Activated naive CD8-positive, alpha-beta T cell treated with anti-CD3 and anti-CD28 coated beads for 36 hours (primary cell): ENCODE data around the gene IPO7. TPM values are rescaled to one million over a fixed set of nuclear protein-coding genes. Genes with fewer than 3 reads are reported as not detected.

Experiments
- DNase-seq: peaks from one replicate; pipeline ENCODE4 v3.0.0; 2021
- H3K27ac Mint-ChIP-seq: one replicate; pipeline ENCODE4 v1.8.0; 2022; ENCODE audit warnings: mild to moderate bottlenecking, moderate library complexity, mixed read lengths
- H3K27me3 Mint-ChIP-seq: one replicate; pipeline ENCODE4 v1.8.0; 2022; ENCODE audit warnings: mild to moderate bottlenecking, mixed read lengths
- H3K36me3 Mint-ChIP-seq: one replicate; pipeline ENCODE4 v1.8.0; 2021; ENCODE audit warnings: mild to moderate bottlenecking, mixed read lengths
- H3K4me1 Mint-ChIP-seq: one replicate; pipeline ENCODE4 v1.8.0; 2021; ENCODE audit warnings: mixed read lengths
- H3K4me3 Mint-ChIP-seq: one replicate; pipeline ENCODE4 v1.8.0; 2022; ENCODE audit warnings: mild to moderate bottlenecking, moderate library complexity, mixed read lengths
- H3K9me3 Mint-ChIP-seq: one replicate; pipeline ENCODE4 v1.8.0; 2022; ENCODE audit warnings: mixed read lengths
- total RNA-seq, 2 experiments: library from RNA; stranded (reverse); gene quantifications; one replicate each; pipeline ENCODE4 v1.2.3, GENCODE V29; 2021

IPO7 gene
- total RNA-seq, 2 experiments from 2014 or later, result 195 TPM

DNA sequence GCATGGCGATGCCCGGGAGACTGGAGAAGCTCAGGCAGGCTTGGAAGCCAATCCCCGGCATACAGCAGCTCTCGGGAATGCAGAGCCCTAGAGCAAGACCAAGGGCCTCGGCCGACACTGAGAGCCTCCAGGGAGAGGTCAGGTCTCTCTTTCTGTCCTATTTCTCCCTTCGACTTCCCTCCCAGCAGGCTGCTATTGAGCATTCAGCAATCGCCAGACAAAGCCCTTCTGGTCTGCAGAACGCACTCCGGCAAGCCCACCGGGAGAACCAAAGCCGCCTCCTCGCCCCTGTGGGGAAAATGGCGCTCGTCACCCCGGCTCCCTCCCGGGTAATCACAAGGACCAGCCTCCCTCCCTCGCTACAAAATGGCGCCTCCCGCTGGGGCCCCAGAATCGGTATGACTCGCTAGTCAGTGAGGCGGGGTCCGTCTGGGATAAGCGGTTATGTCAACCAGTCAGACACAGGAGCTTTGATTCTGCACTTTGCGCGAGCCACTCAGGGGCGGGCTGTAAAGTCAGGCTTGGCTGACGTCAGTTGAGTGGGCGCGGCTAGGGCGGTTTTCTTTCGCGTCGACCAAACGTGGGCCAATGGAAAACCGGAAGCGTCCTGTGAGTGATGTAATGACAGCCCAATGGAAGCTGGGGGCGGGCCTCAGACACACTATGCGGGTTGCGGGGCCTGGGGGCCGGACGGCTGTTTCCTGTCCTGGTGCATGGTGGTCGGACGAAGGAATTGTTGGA, 76.0 kb downstream of the IPO7 start, which contains the start of gene ZNF143:
TSS of gene ZNF143 (plus strand) at position 691 of the 741 bp plus-strand sequence. CDS start 10,297 bp downstream, outside the sequence.
- Mint-ChIP-seq H3K27me3 (no peaks in the 10 kb centered on the region), H3K4me1 (peaks cover 15% of the 10 kb centered on the region), H3K27ac (peak within 1 kb of the TSS; percentile 98), H3K36me3 (peaks cover 25% of the 10 kb centered on the region), H3K4me3 (peak within 1 kb of the TSS; percentile 94), H3K9me3 (no peaks in the 10 kb centered on the region)
- DNase-seq, result peak; percentile 99

DNA sequence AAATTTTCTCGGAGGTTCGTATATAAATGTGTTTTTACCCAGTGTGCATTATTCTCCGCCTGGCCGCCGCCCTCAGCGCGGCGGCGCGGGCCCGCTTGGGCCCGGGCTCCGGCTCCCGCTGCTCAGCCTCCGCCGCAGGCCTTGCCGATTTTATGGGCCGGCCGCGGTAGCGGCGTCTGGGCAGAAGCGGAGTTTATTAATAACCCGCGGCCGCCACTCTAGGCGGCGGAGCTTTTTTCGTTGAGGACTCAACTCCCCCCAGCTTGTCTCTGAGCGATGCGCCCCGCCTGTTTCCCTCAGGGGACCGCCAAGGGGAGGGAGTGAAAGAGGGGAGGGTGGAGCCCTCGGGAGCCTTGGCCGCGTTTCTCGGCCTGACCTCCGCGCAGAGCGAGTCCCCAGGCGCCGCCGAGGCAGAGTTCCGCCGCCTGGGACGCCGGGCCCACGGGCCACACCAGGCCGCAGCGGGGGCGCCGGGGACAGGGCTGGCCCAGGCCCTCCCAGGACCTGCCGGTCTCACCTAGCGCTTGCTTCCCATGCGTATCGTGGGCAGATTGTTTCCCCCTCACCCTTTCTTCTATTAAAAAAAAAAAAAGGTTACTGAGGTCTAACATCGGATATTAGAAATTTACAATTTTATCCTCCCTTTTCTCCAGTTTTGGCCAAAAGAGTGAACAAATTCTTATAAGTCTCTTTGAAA, 76.8 kb downstream of the IPO7 start:
- Mint-ChIP-seq H3K36me3 (peaks cover 25% of the 10 kb centered on the region), H3K27me3 (no peaks in the 10 kb centered on the region), H3K9me3 (no peaks in the 10 kb centered on the region), H3K27ac (peak overlapping the region; percentile 98), H3K4me3 (peak overlapping the region; percentile 94), H3K4me1 (peaks cover 15% of the 10 kb centered on the region)
- DNase-seq, result peak; percentile 82

DNA sequence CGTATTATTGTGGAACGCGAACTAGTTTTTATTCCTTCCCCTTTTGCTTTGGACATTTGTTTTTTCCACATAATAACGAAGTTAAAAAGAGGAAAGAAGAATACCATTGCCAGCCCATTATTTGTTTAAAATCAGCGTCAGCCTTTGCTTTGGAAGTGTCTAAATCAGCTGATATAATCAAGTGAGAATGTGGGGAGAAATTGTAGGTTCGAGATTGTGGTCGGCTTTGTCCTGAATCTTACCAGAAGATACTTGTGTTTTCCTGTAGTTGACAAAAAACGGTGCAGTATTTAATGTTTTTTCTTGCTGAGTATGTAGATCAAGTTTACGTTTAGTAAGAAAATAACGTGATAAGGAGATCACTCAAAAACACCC, 77.3 kb downstream of the IPO7 start:
- Mint-ChIP-seq H3K36me3 (peaks cover 27% of the 10 kb centered on the region), H3K4me1 (peaks cover 15% of the 10 kb centered on the region), H3K27ac (peak overlapping the region; percentile 91), H3K9me3 (no peaks in the 10 kb centered on the region), H3K4me3 (peak overlapping the region; percentile 94), H3K27me3 (no peaks in the 10 kb centered on the region)
- no peak for DNase-seq

DNA sequence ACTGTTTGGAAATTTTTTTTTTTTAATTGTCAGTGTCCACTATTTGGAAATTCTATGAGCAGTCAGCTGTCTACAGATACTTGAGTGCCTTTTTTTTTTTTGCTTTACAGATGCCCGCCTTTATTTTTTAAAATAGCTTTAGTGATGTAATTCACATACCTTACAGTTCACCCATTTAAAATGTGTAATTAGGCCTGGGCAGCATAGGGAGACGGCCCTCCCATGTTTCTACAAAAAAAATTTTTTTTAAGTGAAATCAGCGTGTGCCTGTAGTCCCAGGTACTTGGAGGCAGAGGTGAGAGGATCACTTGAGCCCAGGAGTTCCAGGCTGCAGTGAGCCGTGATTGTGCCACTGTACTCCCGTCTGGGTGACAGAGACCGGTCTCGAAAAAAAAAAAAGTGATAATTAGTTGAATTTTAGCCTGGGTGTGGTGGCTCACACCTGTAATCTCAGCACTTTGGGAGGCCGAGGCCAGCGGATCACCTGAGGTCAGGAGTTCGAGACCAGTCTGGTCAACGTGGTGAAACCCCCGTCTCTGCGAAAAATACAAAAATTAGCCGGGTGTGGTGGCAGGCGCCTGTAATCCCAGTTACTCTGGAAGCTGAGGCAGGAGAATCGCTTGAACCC, 77.8 kb downstream of the IPO7 start:
- H3K4me1 Mint-ChIP-seq, result peaks cover 15% of the 10 kb centered on the region
- no peaks in the 10 kb centered on the region for H3K27me3 Mint-ChIP-seq
- no peaks in the 10 kb centered on the region for H3K9me3 Mint-ChIP-seq
- H3K36me3 Mint-ChIP-seq, result peaks cover 30% of the 10 kb centered on the region
- no peak for DNase-seq
- peak overlapping the region; percentile 91 for H3K27ac Mint-ChIP-seq
- peak overlapping the region; percentile 94 for H3K4me3 Mint-ChIP-seq

DNA sequence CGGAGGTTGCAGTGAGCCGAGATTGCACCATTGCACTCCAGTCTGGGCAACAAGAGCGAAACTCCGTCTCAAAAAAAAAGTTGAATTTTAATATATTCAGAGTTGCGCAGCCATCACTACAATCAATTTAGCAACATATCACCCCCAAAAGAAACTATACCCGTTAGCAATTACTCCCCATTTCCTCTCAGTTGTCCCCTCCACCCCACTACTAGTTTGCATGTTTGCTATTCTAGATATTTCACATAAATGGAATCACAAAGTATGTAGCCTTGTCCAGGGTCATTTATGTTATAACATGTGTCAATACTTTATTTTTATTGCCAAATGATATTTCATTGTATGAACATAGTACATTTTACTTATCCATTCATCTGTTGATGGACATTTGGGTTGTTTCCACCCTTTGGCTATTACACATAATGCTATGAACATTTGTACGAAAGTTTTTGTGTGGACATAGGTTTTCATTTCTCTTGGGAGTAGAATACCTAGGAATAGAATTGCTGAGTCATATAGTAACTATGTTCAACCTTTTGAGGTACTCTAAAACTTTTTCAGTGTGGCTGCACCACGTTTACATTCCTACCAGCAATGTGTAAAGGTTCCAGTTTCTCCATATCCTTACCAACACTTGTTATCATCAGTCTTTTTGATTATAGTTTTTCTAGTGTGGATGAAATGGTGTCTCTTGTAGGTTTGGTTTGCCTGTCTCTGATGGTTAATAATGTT, 78.5 kb downstream of the IPO7 start:
- no peak for DNase-seq
- Mint-ChIP-seq H3K4me1 (peaks cover 18% of the 10 kb centered on the region), H3K36me3 (peaks cover 32% of the 10 kb centered on the region), H3K9me3 (no peaks in the 10 kb centered on the region), H3K27ac (peak overlapping the region; percentile 91), H3K27me3 (no peaks in the 10 kb centered on the region), H3K4me3 (peak overlapping the region; percentile 94)

DNA sequence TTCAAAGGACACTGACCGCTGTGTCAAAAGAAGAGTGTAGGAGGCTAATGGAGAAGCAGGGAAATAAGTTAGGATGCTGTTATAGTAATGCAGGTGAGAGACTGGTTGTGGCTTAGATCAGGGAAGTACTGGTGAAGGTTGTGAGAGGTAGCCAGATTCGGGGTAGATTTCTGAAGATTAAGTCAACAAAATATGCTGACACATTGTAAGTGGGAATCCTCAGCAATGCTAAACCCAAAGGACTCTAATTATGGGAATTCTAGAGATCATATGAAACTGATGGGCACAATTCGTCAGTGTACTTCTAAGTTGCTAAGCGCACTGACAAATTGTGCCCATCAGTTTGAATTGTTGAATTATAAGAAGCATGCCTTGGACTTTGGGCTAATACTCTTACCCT, 86.3 kb downstream of the IPO7 start:
- no peak overlapping the region for H3K4me3 Mint-ChIP-seq
- H3K27ac Mint-ChIP-seq, result no peak overlapping the region
- H3K4me1 Mint-ChIP-seq, result peaks cover 3% of the 10 kb centered on the region
- no peak for DNase-seq
- H3K9me3 Mint-ChIP-seq, result no peaks in the 10 kb centered on the region
- peaks cover 14% of the 10 kb centered on the region for H3K36me3 Mint-ChIP-seq
- no peaks in the 10 kb centered on the region for H3K27me3 Mint-ChIP-seq

DNA sequence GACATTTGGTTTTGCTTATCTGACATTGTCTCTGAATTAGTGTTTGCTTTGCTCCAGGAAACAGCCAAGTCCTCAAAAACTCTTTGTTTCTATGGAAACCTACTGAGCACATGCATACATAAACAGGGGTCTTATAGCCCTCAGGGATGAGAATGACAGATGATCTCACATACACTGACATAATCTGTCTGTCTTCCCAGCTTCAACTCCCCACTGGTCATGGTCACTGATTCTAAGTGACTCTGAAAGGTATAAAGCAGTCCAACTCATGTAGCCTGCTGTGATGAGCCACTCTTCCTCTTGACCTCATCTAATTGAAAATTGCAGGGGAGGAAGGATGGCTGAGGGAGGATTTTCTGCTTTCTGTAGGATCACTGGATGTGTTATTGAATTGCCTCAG, 89.0 kb downstream of the IPO7 start:
- no peaks in the 10 kb centered on the region for H3K4me1 Mint-ChIP-seq

DNA sequence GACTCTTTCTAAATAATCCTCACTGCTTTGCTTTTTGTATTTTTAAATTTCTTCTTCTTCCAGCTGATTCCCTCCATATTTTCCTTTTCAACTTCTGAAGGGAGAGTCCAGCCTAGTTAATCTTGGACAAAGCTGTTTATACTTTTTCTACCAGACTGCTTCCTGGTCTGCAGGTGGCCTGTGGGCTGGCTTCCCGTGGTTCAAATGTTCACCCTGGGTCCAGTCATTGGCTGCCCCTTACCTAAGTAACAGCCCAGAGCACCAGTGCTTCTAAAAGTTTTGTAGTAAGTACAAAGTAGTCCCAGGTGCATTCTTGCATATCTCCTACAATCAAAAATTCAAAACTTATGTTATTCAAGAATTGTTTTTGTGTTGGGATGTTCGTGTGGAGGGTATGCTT, 95.4 kb downstream of the IPO7 start:
- H3K4me3 Mint-ChIP-seq, result no peak overlapping the region
- H3K4me1 Mint-ChIP-seq, result no peaks in the 10 kb centered on the region
- H3K36me3 Mint-ChIP-seq, result peaks cover 13% of the 10 kb centered on the region
- no peaks in the 10 kb centered on the region for H3K27me3 Mint-ChIP-seq
- H3K9me3 Mint-ChIP-seq, result no peaks in the 10 kb centered on the region
- no peak overlapping the region for H3K27ac Mint-ChIP-seq
- no peak for DNase-seq

More for the DNA sequence above, 89.0 kb downstream of the IPO7 start:
- Mint-ChIP-seq H3K9me3 (no peaks in the 10 kb centered on the region), H3K4me3 (no peak overlapping the region), H3K27ac (no peak overlapping the region), H3K36me3 (peaks cover 11% of the 10 kb centered on the region), H3K27me3 (no peaks in the 10 kb centered on the region)
- DNase-seq, result no peak

DNA sequence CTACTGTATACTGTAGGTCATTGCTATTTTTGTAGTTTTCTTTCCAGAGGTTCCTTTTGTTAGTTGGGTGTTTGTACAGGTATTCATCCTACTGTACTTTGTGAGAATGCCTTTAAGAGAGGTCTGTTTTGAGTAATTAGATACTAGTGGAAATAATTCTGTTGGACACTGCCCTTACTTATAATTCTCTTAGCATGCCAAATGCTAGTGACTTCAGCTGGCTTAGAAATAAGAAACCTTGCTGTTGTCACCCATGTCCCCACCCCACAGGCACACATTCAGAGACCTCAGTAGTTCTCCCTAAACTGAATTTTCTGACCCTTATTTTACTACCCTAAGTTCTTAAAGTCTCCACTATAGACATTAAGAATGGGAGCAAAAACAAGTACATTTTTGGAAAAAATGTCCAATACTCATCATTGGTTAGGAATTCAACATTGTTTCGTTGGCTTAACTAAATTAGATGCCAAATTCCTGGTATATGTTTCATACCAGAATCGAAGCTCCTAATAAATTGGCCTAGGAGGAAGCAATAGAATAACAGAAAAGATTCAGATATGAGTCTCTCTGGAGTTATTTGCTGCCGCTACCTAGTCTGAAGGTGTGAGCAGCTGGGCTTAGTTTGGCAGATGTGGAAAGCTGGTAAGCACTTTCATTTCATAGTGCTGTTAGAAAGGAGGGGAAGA, 104.8 kb downstream of the IPO7 start:
- Mint-ChIP-seq H3K4me1 (no peaks in the 10 kb centered on the region), H3K4me3 (no peak overlapping the region), H3K27me3 (no peaks in the 10 kb centered on the region), H3K27ac (no peak overlapping the region), H3K36me3 (peaks cover 8% of the 10 kb centered on the region), H3K9me3 (no peaks in the 10 kb centered on the region)
- DNase-seq, result no peak

DNA sequence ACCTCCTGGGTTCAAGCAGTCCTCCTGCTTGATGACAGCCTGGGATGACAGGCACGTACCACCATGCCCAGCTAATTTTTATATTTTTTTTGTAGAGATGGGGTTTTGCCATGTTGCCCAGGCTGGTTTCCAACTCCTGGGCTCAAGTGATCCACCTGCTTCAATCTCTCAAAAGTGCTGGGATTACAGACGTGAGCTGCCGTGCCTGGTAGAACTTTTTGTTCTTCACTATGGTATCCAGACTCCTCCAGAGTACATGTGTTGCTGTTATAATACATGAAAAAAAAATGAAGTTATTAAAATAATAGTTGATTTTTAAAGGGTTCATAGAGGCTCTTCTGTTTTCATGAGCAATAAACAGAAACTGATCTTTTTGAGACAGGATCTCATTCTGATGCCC, 105.9 kb downstream of the IPO7 start:
- no peaks in the 10 kb centered on the region for H3K9me3 Mint-ChIP-seq
- H3K36me3 Mint-ChIP-seq, result peaks cover 7% of the 10 kb centered on the region
- no peak overlapping the region for H3K4me3 Mint-ChIP-seq
- no peaks in the 10 kb centered on the region for H3K27me3 Mint-ChIP-seq
- no peak overlapping the region for H3K27ac Mint-ChIP-seq
- no peaks in the 10 kb centered on the region for H3K4me1 Mint-ChIP-seq
- no peak for DNase-seq

DNA sequence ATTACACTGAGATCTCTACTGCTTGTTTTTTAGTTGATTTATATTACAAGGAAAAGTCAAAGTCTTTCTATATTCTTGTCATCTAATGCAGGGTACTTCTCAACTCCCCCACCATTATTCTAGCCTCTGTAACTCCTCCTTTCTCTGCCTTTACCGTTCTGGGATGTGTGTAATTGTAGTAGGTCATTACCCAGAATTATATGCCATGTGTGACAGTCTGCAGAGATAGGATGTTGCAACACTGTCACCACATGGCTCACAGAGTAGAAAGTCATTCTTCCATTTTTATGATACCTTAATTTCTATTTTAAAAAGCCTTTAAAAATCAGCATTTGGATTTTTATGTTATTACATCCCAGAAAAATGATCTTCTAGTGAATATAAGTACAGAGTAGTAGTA, 109.0 kb downstream of the IPO7 start:
- no peak overlapping the region for H3K27ac Mint-ChIP-seq
- no peaks in the 10 kb centered on the region for H3K36me3 Mint-ChIP-seq
- no peak for DNase-seq
- H3K9me3 Mint-ChIP-seq, result no peaks in the 10 kb centered on the region
- no peak overlapping the region for H3K4me3 Mint-ChIP-seq
- H3K27me3 Mint-ChIP-seq, result no peaks in the 10 kb centered on the region
- no peaks in the 10 kb centered on the region for H3K4me1 Mint-ChIP-seq

DNA sequence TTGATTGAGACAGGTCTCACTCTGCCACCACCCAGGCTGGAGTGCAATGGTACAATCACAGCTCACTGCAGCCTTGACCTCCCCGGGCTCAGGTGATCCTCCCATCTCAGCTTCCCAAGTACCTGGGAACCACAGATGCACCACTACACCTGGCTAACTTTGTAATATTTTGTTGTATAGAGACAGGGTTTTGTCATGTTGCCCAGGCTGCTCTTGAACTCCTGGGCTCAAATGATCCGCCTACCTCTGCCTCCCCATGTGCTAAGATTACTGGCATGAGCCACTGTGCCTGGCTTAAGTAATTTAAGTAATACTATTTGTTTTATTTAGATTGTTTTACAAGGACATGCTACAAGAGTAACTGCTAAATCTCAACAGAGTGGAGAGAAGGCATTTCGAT, 109.9 kb downstream of the IPO7 start:
- no peaks in the 10 kb centered on the region for H3K9me3 Mint-ChIP-seq
- H3K4me3 Mint-ChIP-seq, result no peak overlapping the region
- H3K27me3 Mint-ChIP-seq, result no peaks in the 10 kb centered on the region
- DNase-seq, result no peak
- no peaks in the 10 kb centered on the region for H3K36me3 Mint-ChIP-seq
- no peaks in the 10 kb centered on the region for H3K4me1 Mint-ChIP-seq
- no peak overlapping the region for H3K27ac Mint-ChIP-seq

DNA sequence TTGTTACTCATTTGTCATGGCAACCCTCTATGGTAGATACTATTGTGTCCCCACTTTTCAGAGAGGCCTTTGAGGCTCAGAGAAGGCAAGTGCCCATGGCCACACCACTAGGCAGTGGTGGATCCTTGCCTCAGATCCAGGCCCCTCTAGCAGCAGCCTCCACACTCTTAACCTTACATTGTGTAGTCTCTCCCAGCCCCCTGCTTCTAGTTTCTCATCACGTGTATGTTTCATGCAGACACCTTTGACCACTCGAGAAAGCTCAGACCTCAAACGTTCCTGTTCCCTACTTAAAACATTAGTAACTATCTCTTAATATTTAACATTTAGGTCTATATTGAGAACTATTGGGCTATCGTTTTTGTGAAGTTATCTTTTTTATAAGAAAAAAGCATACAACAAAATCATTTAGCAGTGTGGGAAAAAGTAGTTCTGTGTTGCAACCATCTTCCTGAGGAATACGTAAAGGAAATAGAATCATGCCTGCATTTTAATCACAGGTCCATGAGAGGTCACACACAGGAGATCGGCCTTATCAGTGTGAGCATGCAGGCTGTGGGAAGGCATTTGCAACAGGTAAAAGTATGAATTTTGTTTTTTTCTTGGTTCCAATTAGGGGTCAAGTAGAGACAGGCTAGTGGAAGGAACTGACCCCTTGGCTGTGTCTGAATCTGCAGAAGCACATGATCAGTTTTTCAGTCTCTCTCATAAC, 111.5 kb downstream of the IPO7 start:
- Mint-ChIP-seq H3K4me1 (no peaks in the 10 kb centered on the region), H3K36me3 (no peaks in the 10 kb centered on the region), H3K4me3 (no peak overlapping the region), H3K9me3 (no peaks in the 10 kb centered on the region), H3K27ac (no peak overlapping the region), H3K27me3 (no peaks in the 10 kb centered on the region)
- no peak for DNase-seq
